Activated T-helper 9 cell treated with anti-CD3 and anti-CD28 coated beads, Interleukin-2, amount 50 U/mL, for 16 hours (primary cell): Measurements from ENCODE around the gene DOP1B.
"Not testable (repeated sequence)": the region's sequence is repeated elsewhere in the genome, so short reads cannot be mapped to it uniquely, and the experiment has no call there.

Experiments used
- DNase-seq: peaks from one replicate; pipeline ENCODE4 v3.0.0-alpha.2; 2020; ENCODE audit warnings: low read depth

The DOP1B gene

DNA sequence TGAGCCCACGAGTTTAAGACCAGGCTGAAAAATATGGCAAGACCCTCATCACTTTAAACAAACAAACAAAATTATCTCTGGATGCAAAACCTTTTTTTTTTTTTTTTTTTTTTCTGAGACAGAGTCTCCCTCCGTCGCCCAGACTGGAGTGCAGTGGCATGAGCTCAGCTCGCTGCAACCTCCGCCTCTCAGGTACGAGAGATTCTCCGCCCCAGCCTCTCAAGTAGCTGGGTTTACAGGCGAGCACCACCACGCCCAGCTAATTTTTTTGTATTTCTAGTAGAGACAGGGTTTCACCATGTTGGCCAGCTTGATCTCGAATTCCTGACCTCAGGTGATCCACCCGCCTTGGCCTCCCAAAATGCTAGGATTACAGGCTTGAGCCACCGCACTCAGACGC, 16.8 kb upstream of the DOP1B start:
- DNase-seq: not testable (repeated sequence)

DNA sequence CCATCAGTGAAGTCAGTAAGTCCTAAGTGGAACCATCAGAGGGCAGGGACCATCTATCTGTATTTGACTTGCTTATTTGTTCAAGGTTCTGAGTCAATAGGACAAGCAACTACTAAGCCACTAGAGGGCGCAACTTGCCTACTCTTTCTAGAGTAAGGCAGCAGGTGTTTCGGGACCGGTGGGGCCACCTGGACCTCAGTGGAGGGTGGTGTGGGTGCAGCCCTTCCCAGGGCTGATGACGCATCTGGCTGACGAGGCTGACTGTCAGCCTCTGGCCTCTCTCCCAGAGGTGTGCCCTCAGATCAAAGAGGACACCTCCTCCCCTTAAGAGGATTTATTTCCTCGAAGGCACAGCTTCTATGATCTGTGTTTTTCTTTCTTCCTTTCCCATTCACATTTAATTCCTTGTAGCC, 15.1 kb upstream of the DOP1B start:
- DNase-seq: peak; percentile 74

DNA sequence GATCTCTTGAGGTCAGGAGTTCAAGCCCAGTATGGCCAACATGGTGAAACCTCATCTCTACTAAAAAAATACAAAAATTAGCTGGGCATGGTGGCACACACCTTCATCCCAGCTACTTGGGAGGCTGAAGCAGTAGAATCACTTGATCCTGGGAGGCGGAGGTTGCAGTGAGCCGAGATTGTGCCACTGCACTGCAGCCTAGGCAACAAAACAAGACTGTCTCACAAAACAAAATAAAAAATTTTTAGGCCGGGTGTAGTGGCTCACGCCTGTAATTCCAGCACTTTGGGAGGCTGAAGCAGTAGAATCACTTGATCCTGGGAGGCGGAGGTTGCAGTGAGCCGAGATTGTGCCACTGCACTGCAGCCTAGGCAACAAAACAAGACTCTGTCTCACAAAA, 12.4 kb upstream of the DOP1B start:
- DNase-seq: not testable (repeated sequence)

DNA sequence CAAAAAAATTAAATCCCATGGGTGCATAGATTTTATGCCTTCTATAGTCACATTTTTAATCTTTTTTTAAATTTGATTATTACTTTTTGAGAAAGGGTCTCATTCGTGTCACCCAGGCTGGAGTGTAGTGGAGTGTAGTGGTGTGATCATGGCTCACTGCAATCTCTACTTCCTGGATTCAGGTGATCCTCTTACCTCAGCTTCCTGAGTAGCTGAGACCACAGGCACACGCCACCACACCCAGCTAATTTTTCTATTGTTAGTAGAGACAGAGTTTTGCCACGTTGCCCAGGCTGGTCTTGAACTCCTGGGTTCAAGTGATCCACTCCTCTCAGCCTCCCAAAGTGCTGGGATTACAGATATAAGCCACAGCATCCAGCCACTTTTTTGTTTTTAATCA, 11.4 kb upstream of the DOP1B start:
- DNase-seq: no peak

DNA sequence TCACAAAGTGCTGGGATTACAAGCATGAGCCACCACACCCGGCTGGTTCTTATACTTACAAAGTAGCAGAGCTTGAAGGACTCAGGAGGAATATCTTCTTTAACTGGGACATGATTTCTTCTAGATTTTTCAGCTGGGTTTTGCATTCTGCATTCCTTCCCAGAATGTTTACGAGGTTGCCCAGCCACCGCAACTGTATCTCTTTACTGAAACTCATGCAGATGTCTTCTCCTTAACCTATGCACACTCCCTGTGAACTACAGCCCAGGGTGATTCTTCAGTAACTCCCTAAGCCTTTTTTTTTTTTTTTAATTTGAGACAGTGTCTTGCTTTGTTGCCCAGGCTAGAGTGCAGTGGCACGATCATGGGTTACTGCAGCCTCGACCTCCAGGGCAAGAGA, 8.7 kb upstream of the DOP1B start:
- DNase-seq: no peak

DNA sequence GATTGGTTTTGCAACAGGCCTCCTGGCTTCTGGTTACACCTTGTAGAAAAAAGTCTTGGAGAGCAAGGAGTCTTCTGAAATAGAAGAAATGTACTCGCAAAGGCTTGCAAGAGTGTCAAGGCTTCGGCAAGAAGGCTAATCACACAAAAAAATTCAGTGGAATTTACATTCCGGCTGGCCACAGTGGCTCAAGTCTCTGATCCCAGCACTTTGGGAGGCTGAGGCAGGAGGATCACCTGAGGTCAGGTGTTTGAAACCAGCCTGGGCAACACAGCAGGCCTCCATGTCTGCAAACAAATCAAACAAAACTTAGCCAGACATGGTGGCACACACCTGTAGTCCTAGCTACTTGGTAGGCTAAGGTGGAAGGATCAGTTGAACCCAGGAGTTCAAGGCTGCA, 7.7 kb upstream of the DOP1B start:
- no peak for DNase-seq

DNA sequence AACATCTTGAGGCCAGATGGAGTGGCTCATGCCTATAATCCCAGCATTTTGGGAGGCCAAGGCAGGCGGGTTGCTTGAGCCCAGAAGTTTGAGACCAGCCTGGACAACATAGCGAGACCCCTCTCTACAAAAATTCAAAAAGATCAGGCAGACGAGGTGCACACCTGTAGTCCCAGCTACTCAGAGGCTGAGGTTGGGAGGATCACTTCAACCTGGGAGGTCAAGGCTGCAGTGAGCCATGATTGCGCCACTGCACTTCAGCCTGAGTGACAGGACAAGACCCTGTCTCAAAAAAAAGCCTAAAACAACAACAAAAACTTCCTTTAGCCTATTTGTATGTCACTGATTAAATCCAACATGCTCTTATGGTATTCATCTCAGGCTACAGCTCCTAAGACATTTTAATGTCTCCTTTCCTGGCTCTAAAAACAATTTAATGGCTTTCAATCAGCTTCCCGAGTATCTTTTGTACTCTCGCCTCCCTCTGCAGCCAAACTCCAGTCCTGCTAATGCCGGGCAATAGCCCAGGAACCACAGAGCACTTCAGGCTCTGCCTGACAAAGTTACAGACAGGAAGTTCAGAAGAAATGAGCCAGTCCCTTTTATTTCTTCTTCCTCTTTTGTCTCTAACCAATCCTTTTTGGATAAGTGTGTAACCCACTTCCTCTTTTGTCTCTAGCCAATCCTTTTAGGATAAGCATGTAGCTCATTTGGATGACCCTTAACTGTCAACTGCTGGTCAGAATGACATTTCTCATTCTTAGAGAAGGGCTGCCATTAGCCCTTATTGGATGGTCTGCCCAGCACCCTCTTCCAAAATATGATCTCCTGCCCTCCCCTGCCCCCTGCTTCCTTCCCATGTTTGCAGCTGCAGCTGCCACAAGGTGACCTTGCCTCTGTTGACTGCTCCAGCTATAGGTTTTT, 6.6 kb upstream of the DOP1B start:
- DNase-seq: no peak

DNA sequence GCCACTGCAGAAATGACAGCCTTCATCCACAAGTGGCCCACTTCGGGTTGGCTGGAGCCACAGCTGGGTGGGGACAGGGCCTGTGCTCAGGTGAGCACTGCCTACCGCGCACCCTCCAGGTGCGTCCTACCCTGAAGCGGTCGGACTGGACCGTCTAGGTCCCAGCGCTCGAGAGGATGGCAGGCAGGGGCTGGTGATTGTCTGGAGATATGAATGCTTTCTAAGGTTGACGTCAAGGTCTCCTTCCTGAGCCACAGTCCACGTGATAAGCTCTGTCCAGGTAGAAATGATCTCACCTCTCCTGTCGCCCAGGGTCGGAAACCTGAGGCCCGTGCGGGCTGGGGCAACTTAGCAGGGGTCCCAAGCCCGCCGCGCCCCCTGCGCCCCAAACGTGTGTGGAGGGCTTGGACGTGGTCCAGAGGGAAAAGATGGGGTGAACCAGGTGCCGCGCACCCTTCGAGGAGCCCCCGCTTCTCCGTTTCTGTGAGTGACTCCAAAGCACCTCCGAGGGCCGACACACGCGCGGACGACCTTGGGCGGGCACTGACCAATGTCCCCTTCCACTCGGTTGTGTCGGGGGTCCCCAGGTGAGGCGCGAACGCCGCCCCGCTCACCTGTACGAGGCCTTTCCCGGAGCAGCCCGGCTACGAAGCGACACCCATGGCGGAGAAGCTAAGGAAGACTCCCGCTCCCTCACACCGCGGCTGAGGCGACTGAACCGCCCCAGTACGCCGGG, 853 bp upstream of the DOP1B start:
- no peak for DNase-seq

DNA sequence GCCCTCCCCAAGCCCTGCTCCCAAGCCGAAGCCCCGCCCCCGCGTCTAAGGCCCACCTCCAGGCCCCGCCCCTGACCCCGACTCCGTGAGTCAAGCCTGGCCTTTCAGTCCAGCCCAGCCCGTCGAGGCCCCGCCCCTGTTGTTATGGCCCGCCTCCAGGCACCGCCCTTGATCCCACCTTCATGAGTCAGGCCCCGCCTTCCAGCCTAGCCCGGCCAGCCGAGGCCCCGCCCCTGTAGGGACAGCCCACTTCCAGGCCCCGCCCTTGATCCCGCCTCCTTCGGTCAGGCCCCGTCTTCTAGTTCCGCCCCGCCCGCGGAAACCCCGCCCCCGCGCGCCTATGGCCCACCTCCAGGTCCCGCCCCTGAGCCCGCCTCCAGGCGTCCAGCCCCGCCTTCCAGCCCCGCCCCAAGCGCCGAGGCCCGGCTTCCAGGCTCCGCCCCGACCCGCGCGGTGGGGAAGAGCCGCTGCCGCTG, 247 bp upstream of the DOP1B start:
- peak; percentile 100 for DNase-seq

DNA sequence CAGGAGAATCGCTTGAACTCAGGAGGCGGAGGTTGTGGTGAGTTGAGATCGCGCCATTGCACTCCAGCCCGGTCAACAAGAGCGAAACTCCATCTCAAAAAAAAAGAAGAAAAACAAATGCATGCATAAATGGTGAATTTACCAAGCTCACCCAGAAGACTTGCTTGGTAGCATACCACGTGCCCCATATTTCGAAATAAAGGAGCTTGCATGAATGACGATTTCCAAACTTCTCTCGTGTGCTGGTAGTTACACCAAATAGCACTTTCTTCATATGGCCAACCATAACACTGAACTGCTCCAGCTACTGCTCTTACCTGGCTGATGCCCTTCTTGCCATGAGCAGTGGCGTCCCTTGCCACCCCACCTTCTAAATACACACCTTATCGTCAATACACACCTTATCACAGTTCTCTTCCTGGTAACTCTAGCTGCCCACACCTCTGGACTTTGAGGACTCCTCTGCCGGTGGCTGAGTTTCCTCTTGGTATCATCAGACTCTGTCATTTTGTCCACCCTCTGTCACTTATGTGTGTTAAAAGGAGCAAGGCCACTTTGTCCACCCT, 2.8 kb downstream of the DOP1B start:
- DNase-seq: no peak

DNA sequence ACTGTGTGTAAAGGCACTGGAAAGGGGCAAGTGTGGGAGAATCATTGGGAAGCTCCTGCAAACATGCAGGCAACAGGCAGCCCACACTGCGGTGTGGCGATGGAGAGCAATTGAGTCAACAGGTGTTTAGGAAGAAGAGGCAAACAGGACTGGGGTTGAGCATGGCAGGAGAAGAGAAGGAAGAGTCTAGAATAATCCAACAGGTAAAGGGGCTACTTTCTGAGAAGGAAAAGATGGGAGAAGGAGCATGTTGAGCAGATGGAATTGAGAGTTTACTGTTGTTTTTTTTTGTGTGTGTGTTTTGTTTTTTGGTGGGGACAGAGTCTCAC, 4.2 kb downstream of the DOP1B start:
- no peak for DNase-seq

DNA sequence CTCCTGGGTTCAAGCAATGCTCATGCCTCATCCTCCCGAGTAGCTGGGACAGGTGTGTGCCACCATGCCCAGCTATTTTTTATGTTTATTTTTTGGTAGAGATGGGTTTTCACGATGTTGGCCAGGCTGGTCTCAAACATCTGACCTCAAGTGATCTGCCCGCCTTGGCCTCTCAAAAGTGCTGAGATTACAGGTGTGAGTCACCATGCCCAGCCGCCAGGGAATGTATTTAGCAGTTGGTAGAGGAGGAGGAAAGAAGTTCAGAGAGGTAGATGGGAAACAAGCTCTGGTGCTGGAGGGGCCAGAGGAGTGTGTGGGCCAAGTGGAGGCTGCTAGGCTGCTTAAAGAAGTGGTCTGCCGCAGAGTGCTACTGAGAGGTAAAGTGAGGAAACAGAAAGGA, 6.0 kb downstream of the DOP1B start:
- DNase-seq: no peak

DNA sequence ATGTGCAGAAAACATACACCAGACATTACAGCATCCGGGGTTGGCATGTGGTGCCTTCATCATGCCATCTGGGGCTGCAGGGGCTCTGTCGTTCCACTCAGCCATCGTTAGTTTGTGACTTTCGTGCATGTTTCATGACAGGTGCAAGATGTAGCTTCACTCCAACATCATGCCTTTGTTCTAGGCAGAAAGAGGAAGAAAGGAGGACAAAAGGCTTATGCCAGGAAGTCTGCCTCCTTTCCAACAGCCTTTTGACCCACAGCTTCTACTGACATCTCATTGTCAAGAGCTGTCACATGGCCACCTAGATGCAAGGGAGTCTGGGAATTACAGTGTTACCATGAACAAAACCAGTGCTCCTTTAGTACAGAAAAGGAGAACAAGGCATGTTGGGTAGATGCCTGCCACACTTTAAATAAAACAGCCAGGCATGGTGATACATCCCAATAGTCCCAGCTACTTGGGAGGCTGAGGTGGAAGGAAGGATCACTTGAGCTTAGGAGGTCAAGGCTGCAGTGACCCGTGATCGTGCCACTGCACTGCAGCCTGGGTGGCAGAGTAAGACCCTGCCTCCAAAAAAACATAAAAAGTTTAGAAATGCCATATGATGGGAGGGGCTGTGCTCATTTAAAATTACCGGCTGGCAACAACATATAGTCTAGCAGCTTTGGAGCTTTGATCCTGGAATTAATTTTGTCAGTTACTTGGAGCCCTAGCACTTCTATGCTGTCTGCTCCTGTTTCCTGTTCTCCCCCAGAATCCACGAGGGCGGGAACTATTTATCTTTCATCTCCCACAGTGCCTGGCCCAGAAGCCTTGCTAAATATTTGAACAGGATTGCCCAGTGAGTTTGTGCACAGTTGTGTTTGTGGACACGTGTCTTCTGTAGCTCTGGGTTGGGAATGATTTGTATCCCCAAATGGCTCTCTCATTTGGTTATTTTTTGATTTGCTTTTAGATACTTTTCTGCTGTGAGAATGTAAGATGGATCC, 7.4 kb downstream of the DOP1B start:
- DNase-seq: no peak

DNA sequence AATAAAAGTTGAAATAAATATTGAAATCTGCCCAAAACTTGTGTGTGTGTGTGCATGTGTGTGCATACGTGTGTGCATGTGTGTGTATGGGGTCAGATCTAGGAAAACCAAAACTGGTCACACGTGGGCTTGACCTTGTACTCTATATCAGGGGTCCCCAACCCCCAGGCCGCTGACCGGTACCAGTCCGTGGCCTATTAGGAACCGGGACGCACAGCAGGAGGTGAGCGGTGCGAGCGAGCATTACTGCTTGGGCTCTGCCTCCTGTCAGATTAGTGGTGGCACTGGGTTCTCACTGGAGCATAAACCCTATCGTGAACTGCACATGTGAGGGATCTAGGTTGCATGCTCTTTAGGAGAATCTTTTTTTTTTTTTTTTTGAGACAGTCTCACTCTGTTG, 8.7 kb downstream of the DOP1B start:
- no peak for DNase-seq

DNA sequence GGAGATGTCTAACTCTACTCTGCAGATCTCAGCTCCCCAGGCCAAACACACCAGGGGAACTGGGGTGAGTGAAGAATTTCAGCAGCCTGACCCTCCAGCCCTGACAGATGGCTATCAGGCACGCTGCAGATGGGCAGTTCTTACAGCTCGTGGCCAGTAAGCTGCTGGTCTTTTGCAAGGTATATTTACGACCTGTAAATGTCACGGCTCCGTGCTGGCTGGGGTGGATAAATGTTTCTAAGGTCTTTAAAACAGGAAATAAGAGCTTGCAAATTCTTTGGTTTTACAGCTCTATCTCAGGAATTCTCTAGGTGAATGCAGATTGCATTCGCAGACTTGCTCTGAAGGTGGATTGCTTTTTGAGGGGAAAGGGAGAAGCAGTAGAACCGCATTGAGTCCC, 10.1 kb downstream of the DOP1B start:
- no peak for DNase-seq

DNA sequence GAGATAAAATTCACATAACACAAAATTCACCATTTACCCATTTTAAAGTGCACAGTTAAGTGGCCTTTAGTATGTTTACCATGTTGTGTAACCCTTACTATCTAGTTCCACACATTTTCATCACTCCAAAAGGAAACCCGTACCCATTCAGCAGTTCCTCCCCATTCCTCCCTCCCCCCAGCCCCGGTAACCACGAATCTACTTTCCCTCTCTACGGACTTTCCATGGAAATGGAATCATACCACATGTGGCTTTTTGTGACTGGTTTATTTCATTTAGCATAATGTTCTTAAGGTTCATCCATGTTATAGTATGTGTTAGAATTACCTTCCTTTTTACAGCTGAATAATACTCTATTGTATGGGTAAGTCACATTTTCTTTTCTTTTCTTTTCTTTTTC, 10.9 kb downstream of the DOP1B start:
- DNase-seq: no peak

DNA sequence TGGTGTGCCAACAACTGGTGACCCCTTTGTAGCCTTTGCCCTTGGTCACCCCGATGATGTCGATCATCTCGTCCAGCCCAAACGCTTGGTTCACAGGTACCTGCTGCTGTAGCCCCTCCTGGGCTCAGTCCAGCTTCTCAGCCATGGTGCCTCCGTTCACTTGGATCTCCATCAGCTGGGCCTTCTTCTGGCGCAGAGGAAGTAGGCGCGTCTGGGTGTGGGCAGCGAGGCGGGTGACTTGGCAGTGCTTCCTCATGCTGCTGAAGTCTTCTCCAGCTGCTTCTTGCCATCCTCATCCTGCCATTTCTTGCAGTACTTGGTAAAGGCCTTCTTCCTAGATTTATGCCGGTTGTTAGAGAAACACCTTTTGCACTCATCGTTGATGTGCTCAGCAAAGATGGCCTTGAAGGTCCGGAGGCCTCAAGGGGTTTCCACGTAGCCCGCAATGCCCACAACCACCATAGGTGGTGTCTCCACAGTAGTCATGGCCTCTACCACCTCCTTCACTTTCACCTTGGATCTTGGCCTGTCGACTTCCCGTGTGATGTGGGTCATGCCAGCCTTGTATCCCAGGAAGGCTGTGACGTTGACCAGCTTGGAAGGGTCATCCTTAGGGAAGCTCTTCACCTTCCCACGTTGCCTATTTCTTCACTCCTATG, 13.0 kb downstream of the DOP1B start:
- DNase-seq: no peak

DNA sequence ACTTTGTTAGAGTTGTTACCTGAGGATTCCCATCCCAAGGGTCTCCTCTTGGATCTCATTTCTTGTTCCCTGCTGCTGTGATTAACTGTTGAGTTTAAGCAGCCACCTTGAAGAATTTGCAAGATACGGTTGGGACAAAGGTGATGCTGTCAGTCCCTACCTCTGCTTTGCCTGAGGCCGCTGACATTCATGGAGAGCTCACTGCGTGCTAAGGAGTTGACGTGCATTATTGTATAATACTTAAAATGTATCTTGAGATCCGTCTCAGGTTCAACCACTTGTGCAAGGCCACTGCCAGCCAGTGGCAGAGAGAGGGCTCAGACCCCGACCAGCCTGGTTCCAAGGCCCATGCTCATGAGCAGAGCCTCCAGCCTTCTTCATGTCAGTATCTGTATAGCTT, 14.2 kb downstream of the DOP1B start:
- DNase-seq: no peak

DNA sequence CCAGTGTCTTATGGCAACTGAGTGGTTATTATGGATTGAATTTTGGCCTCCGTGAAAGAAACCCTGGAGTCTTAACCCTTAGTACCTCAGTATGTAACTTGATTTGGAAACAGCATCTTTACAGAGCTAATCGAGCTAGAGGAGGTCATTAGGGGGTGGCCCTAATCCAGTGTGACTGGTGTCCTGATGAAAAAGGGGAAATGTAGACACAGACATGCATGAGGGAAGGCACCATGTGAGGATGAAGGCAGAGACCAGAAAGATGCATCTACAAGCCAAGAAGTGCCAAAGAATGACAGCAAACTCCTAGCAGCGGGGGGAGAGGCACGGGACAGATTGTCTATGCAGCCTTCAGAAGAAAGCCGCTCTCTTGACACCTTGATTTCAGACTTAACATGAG, 14.7 kb downstream of the DOP1B start:
- no peak for DNase-seq

DNA sequence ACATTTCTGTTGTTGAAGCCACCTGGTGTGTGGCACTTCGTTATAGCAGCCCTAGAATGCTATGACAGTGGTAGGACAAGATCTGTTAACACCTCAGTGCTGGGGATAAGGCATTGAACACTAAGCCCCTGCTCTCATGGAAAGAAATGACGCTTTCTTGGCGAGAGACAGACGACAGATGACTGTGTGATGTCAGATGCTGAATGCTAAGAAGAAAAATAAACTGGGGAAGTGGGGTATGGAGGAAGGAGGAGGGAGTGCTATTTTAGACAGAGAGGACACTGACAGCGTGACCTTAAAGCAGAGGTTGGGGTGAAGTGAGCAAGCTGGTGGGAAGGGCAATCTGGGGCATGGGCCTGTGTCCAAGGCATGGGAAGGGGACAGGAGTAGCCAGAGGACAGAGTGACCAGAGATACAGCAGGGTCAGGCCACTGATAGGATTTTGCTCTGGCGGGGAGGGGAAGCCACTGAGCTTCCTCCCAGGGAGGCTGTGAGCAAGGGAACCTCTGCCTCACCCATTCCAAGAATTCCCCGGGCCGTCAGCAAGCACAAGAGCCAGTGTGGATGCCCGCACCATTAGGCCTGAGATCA, 15.2 kb downstream of the DOP1B start:
- no peak for DNase-seq

DNA sequence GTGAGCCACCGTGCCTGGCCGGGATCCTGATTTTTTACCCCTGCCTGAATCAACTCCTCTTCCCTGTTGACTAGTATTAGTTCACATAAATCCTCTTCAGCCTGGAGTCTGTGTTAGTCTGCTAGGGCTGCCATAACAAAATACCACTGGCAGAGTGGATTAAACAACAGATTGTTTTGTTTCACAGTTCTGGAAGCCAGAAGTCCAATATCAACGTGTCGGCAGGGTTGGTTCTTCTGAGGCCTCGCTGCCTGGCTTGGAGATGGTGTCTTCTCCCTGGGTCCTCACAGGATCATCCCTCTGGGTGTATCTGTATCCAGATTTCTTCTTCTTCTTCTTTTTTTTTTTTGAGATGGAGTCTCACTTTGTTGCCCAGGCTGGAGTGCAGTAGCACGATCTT, 18.2 kb downstream of the DOP1B start:
- DNase-seq: no peak
